Anterior cingulate cortex (tissue), 58 donors: ENCODE measurements around the gene CEMIP.
A peak's percentile ranks its signal among the peaks of the same experiment; 100 is the strongest.

ENCODE experiments used
- DNase-seq, 58 donors: peaks; one replicate each; lab custom pipeline; 2025; lab: John Stamatoyannopoulos, UW

CEMIP gene, protein sequence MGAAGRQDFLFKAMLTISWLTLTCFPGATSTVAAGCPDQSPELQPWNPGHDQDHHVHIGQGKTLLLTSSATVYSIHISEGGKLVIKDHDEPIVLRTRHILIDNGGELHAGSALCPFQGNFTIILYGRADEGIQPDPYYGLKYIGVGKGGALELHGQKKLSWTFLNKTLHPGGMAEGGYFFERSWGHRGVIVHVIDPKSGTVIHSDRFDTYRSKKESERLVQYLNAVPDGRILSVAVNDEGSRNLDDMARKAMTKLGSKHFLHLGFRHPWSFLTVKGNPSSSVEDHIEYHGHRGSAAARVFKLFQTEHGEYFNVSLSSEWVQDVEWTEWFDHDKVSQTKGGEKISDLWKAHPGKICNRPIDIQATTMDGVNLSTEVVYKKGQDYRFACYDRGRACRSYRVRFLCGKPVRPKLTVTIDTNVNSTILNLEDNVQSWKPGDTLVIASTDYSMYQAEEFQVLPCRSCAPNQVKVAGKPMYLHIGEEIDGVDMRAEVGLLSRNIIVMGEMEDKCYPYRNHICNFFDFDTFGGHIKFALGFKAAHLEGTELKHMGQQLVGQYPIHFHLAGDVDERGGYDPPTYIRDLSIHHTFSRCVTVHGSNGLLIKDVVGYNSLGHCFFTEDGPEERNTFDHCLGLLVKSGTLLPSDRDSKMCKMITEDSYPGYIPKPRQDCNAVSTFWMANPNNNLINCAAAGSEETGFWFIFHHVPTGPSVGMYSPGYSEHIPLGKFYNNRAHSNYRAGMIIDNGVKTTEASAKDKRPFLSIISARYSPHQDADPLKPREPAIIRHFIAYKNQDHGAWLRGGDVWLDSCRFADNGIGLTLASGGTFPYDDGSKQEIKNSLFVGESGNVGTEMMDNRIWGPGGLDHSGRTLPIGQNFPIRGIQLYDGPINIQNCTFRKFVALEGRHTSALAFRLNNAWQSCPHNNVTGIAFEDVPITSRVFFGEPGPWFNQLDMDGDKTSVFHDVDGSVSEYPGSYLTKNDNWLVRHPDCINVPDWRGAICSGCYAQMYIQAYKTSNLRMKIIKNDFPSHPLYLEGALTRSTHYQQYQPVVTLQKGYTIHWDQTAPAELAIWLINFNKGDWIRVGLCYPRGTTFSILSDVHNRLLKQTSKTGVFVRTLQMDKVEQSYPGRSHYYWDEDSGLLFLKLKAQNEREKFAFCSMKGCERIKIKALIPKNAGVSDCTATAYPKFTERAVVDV (N-terminal part only)

DNA sequence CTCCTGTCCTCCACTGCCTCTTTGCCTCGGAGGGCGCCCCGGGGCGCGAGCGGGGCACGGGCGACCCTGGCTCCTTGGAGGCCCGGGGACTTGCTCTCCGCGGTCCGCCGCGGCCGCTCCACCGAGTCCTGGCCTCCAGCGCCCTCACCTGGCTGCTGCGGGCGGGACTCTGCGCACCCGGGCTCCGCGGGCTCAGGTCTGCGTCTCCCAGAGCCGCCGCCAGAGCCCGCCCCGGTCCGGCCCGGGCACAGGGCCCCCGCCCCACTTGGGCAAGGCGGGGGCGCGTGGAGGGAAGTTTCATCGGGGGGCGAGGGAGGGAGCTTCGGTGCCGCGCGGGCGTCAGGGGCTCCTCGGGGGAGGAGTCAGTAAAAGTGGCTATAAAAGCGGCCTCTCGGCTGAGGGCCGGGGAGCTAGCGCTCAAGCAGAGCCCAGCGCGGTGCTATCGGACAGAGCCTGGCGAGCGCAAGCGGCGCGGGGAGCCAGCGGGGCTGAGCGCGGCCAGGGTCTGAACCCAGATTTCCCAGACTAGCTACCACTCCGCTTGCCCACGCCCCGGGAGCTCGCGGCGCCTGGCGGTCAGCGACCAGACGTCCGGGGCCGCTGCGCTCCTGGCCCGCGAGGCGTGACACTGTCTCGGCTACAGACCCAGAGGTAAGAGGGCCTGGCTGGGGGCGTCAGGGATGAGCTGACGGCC, at the start of gene CEMIP:
TSS of gene CEMIP (plus strand) at position 407 of the 694 bp plus-strand sequence. CDS start 94,510 bp downstream, outside the sequence.
- DNase-seq: peak in 55 of 58 donors; percentile 9 to 81 (median 56)

GRCh38 chr15:80730387-80730786, 48.8 kb upstream of the CEMIP start:
- no peak for DNase-seq

DNA sequence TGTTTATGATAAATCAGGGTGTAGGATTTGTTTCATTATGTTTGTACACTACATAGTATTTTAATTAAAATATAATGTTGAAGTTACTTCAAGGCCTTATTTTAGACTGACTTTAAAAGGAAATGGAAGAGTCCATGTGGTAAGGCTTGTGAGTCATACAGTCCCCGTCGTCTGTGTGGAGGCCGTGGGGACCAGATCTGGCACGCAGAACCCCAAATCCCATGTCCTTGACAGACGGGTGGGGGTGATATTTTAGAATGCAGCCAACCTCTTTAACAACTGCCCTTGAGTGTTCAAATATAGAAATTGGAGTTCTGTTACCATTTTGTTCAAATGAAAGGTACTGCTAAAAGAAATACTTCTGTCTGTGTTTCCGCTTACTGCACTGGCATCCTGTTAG, 48.2 kb upstream of the CEMIP start:
- peak in 14 of 58 donors; percentile 5 to 45 (median 28) for DNase-seq

GRCh38 chr15:80732167-80732566, 47.0 kb upstream of the CEMIP start:
- peak in 1 of 58 donors; percentile 9 for DNase-seq

DNA sequence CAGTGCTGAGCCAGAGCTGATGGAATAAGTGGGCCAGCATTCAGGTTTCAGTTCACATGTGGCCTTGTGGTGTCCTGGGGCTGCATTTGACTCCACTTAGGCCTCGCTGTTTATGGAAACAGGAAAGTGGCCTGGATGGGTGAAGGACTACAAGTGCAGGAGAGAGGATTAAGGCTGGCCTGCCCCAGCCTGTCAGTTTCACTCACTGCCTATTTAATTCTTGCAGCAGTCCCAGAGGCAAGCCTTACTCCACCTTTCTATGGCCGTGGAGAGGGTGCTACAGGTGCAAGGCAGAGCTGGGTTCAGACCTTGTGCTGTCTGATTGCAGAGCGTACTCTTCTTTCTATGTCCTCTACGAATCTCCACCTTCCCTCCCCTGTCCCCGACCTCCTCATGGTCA, 46.4 kb upstream of the CEMIP start:
- no peak for DNase-seq

DNA sequence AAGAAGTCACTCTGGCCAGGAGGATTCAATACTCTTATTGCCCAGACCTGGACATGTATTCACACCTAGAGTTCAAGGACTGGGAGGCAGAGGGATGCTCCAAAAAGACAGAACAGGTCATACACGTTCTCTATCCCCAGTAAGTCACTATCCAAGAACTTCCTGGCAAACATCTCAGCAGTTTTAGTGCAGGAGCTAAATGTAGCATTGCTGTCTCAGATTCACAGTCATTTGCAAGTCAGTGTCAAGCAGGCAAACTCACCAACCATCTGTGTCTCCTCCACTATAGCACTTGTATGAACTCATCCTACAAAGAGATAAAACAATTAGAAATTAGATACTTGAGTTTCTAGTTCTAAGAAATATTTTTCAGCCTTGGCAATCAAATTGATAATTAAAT, 45.7 kb upstream of the CEMIP start:
- peak in 4 of 58 donors; percentile 11 to 48 (median 26) for DNase-seq

GRCh38 chr15:80735344-80735743, 43.8 kb upstream of the CEMIP start:
- DNase-seq: no peak

GRCh38 chr15:80736560-80736959, 42.6 kb upstream of the CEMIP start:
- no peak for DNase-seq

GRCh38 chr15:80739919-80740318, 39.3 kb upstream of the CEMIP start:
- DNase-seq: no peak

GRCh38 chr15:80742081-80742480, 37.1 kb upstream of the CEMIP start:
- no peak for DNase-seq

DNA sequence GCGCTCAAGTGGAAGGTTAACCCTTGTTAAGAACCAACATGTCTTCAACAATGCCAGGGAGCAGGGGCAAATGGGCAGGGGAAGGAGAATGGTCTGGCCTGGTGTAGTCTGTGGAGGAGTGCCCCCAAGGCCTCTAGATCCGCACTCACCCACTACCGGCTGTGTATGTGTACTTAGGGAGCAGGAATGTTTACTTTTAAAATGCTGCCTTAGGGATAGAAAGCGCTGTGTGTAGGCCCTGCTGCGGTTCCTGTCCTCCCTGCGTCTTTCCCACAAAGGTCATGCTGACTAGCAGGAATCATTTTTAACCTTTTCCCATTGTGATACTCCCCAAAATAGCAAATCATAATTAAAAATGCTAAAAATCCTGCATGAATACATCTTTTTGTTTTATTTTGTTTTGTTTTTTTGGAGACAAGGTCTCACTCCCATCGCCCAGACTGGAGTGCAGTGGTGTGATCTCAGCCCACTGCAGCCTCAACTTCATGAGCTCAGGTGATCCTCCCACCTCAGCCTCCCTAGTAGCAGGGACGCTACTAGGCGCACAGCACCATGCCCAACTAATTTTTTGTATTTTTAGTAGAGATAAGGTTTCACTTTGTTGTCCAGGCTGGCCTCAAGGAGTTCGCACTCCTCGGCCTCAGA, 35.9 kb upstream of the CEMIP start:
- DNase-seq: no peak

GRCh38 chr15:80744415-80744814, 34.8 kb upstream of the CEMIP start:
- DNase-seq: peak in 2 of 58 donors; percentile 4 to 19

DNA sequence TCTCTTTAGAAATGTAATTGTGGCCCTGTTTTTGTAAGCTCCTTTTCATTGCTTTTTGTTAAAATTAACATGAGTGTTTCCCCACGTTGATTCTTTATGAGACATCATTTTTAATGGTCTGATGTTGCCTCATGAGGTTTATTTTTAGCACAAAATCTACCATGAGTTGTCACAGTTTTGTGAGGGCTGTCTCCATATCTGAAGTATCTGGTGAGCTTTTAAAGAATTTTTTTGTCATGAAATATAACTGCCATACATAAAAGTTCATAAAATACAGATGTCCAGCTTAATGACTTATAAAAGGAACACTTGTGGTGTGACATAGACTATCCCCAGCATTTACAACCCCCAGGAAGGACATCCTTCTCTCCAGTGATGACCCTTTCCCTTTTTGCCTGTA, 34.3 kb upstream of the CEMIP start:
- no peak for DNase-seq

- DNase-seq: no peak
Measured at GRCh38 chr15:80745888-80746287, 33.3 kb upstream of the CEMIP start.

- no peak for DNase-seq
Measured at GRCh38 chr15:80747317-80748053, 31.7 kb upstream of the CEMIP start.

- DNase-seq: no peak
Measured at GRCh38 chr15:80749589-80749988, 29.6 kb upstream of the CEMIP start.

DNA sequence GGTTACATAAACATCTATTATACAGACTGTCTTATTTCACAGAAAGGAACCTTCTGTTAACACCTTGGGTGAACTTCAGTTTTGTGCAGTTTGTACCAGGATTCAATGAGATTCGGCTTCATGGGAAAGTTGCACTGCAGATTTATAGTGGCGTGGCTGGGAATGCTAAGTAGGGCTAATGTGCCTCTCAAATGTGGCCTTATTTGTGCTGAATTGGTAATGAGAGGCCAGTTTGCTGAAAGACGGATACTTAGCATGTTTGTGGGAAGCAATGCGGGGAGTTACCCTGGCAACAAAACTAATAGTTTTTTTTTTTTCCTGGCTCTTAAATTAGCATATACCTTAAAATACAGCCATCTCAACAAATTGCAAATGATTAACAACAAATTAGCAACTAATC, 28.6 kb upstream of the CEMIP start:
- DNase-seq: peak in 15 of 58 donors; percentile 4 to 70 (median 26)

DNA sequence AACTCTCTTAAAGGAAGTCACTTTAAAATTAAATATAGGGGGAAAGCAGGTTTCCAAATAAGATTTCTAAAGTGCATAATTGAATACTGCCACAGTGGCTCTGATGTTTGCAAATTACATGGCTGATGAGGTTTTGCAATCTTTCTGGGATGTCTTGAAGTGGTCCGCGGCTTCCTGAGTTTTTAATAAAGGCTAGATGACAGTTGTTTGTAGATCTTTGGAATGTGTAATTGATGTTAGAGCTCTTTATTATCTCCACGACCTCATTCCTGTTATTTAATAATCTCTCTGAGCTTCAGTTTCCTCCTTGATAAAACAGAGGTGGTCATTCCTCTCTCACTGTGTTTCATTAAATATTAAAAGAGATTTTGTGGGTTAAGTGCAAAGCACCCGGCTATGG, 27.0 kb upstream of the CEMIP start:
- DNase-seq: no peak

- DNase-seq: no peak
Measured at GRCh38 chr15:80753161-80753560, 26.0 kb upstream of the CEMIP start.
